HG03159 (cell line): ENCODE data around the gene SLC22A23.
A peak's percentile ranks its signal among the peaks of the same experiment; 100 is the strongest.

Source experiments
- ATAC-seq: cut with Tn5 transposase; IDR thresholded peaks from one replicate; pipeline ENCODE4 v1.9.1; 2021; ENCODE audit warnings: mild to moderate bottlenecking, moderate library complexity; ENCODE audit not compliant: unreplicated experiment

SLC22A23 gene

GRCh38 chr6:3471711-3472110, 14.9 kb upstream of the SLC22A23 start:
- no peak for ATAC-seq

GRCh38 chr6:3471286-3471685, 14.4 kb upstream of the SLC22A23 start:
- ATAC-seq: no peak

DNA sequence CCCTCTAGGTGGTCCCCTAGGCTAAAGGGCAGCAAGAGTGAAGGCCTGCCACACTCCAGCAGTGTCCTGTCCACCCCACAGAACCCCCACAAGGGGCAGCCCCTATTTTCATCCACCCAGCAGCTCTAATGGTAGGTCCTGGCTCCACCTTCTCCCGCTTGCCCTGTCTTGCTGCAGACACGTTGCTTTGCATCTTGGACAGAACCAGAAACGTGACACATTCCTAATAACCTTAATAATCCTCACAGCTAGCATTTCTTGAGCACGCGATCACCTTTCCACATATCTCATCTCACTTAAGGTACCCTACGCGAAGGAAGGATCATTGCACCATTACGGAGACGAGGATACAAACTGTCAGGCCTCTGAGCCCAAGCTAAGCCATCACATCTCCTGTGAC, 11.7 kb upstream of the SLC22A23 start:
- ATAC-seq: no peak

- no peak for ATAC-seq
These were observed 11.1 kb upstream of the SLC22A23 start for GRCh38 chr6:3467996-3468395.

- ATAC-seq: no peak
These were observed 9.8 kb upstream of the SLC22A23 start for GRCh38 chr6:3466488-3467219.

DNA sequence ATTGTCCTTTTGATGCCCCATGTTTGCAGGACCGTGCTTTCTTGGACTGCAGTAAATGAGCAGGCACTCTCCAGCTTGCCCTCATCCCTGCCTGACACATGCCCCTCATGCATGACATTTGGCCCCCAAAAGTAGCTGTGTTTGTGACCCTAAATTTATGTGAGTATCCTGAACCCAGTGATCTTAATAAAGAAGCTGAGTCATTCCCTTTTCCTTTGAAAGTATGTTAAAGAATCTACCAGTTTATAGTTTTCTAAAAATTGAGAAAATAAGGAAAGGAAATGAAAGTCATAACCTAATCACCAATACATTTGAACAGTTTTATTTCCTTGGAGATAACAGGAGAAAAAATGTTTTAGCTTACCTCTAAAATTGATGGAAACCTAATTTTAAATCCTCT, 3.4 kb upstream of the SLC22A23 start:
- no peak for ATAC-seq

DNA sequence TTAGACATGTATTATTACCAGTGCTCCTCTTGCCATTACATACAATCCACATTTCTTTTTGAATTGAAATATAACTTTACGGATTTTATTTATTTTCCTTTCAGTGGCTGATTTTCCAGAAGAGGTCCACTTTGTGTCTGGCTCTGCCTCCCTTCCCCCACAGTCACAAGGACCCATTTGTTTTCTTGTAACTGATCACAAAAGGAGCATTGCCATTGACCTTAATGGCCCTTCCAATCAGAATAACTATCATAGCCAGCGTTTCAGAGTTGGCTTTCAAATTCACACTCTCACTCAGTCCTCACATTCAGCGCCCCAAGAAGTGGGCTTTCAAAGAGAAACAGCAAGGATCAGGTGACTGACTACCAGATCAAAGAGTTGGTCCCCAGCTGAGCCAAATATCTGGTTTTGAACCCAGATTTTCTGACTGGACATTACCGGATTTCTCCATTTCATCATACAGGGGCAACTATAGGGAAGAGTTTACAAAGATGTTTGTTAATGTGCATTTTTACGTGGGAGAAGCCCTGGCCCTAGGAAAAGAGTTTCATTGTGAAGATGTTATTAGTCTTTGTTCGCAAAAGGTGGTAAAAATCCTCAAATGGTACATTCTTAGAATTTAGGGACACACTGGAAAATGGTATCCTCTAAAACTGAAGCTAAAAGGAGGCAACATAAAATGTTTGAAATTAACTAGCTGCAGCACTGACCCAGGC, 2.0 kb upstream of the SLC22A23 start:
- ATAC-seq: no peak

DNA sequence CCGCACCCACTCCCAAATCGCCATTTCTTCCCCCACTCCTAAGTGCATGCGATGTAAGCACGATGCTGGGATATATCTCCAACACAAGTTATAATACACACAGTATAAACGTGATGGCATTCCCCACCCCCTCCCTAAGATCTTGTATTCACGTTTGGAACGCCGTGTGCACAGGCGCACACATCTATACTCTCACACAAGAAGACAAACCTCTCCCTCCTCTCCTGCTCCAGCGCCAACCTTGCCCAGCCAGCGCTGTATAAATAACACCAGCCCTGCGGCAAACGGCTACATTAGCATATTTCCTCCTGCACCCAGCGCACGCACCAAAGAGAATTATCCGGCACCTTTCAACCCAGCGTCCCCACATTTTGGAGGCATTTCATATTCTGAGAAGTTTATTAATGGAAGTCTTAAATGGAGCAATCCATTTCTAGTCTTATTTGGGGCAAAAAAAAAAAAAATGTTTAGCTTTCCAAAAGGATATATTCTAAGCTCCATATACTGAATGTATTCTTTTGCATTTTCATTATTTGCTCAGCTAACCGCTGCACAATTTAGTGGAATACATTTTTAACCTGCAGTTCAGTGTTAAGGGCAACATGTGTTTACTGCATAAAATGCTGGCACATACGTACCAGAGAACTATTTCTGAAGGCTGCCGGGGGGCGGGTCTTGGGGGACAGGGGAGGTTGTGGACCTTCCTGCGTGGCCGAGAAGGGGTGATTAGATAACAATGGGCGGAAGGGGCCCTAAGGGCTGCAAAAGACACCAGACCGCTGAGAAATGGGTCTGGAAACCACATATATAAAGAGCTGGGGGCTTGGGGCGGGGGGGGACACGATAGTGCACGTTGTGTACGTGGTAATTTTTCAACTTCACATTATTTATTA, 1.1 kb upstream of the SLC22A23 start:
- ATAC-seq: no peak

- peak; percentile 47 for ATAC-seq
These were observed 404 bp downstream of the SLC22A23 start for GRCh38 chr6:3456395-3456897.

GRCh38 chr6:3455569-3456394, 1.1 kb downstream of the SLC22A23 start:
- ATAC-seq: no peak

DNA sequence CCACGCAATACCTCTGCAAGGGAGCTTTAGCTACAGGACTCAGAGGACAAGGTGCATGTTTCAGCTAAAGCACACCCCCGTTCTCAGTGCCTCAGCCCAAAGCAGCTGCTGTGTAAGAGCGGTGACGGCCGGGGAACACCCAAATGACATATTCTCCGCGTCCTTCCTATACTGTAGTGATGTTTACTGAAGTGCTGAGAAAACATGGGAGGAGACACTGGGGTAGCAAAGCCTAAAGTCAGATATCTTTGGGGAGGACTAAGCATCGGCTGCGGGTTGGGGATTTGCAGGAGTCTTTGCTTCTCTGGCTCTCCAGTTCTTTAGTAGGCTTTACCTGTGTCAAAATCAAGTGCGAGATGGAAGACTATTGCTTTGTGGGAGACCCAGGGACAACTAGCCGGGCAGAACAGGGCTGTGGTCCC, 1.7 kb downstream of the SLC22A23 start:
- ATAC-seq: no peak

DNA sequence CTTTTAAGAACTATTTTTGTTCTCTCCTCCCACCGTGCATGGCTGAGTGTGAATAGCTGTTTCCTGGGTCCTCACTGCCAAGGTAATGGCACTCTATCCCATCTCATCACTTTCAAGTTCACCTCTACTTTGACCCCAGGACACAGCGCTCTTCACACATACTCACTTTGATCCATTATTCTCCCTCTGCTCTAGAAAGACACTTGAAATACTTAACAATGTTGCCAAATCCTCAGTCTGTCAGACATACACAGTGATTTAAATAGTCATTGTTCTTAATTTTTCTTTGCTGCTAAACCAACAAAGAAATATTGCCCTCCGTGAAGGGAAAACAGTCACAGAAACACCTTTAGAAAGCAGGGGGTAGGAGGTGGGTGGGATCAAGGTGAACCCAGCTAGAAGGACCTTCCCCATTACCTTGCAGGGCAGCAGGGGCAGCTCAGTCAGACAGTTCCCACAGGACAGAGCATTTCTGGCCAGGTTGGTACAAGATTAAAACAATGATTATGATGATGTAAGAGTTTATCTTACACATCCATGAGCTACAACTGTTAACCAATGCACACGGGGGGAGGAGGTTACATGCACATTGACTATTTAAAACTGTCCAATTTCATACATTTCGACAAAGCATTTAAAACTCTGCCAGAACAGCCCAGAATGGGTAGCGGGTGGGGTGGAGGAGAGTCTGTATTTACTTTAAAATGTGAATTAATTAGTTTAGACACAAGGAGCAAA, 2.4 kb downstream of the SLC22A23 start:
- no peak for ATAC-seq

- no peak for ATAC-seq
These were observed 3.2 kb downstream of the SLC22A23 start for GRCh38 chr6:3453413-3454272.

GRCh38 chr6:3451498-3451897, 5.4 kb downstream of the SLC22A23 start:
- no peak for ATAC-seq

GRCh38 chr6:3450888-3451287, 6.0 kb downstream of the SLC22A23 start:
- ATAC-seq: no peak

- ATAC-seq: peak; percentile 62
These were observed 7.0 kb downstream of the SLC22A23 start for GRCh38 chr6:3449750-3450305.

DNA sequence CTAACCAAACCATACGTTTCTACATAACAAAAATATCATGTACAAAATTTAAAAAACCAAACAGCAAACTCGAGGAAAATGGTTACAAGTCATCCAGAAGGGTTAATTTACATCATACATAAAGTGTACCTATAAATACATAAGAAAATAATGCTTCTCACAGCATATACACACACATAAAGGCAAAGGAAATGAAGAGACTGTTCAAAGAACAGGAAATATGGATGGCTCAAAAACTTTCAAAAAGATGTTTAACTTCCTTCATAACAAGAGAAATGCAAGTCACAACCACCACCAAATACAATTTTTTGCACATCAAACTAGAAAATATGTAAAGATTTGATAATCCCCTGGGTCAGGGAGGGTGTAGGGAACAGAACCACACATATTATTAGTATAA, 7.5 kb downstream of the SLC22A23 start:
- ATAC-seq: no peak

- ATAC-seq: no peak
These were observed 9.8 kb downstream of the SLC22A23 start for GRCh38 chr6:3447005-3447404.
